Smooth muscle cell (in vitro differentiated cells): ENCODE results near the gene RALGAPA2. TPM values are rescaled to one million over a fixed set of nuclear protein-coding genes. Genes with fewer than 3 reads are reported as not detected.

Experiments used
- DNase-seq: peaks from one replicate; lab custom pipeline; 2025; ENCODE audit not compliant: unreplicated experiment; lab: John Stamatoyannopoulos, UW
- H2AFZ ChIP-seq: fragments of 200-600 bp; sonication (generic); 2 replicates; pipeline ENCODE4 v1.6.0; 2016; ENCODE audit warnings: antibody characterized with exemption, low read depth, mild to moderate bottlenecking
- H3F3A ChIP-seq: fragments of 200-600 bp; sonication (generic); 2 replicates; pipeline ENCODE4 v1.6.0; 2017; ENCODE audit warnings: antibody characterized with exemption, low read depth
- H3K27ac ChIP-seq: fragments of 200-600 bp; sonication (generic); 2 replicates; pipeline ENCODE4 v1.5.1; 2016; ENCODE audit warnings: low read depth, mild to moderate bottlenecking
- H3K27me3 ChIP-seq: fragments of 200-600 bp; sonication (generic); 2 replicates; pipeline ENCODE4 v1.6.1; 2016; ENCODE audit warnings: low read depth, mild to moderate bottlenecking
- H3K36me3 ChIP-seq: fragments of 200-600 bp; sonication (generic); 2 replicates; pipeline ENCODE4 v1.5.1; 2016; ENCODE audit warnings: low read depth
- H3K4me1 ChIP-seq: fragments of 200-600 bp; sonication (generic); 2 replicates; pipeline ENCODE4 v1.5.1; 2016; ENCODE audit warnings: low read depth
- H3K4me2 ChIP-seq: fragments of 200-600 bp; sonication (generic); 2 replicates; pipeline ENCODE4 v1.6.0; 2016; ENCODE audit warnings: mild to moderate bottlenecking
- H3K4me3 ChIP-seq: fragments of 200-600 bp; sonication (generic); 2 replicates; pipeline ENCODE4 v1.5.1; 2016; ENCODE audit warnings: mild to moderate bottlenecking
- H3K79me2 ChIP-seq: fragments of 200-600 bp; sonication (generic); 2 replicates; pipeline ENCODE4 v1.6.0; 2016; ENCODE audit warnings: low read depth, mild to moderate bottlenecking
- H3K9ac ChIP-seq: fragments of 200-600 bp; sonication (generic); 2 replicates; pipeline ENCODE4 v1.6.0; 2016; ENCODE audit warnings: low read depth
- H3K9me3 ChIP-seq: fragments of 200-600 bp; sonication (generic); replicated peaks from 2 replicates; pipeline ENCODE4 v1.5.1; 2016; ENCODE audit warnings: low read depth
- H4K20me1 ChIP-seq: fragments of 200-600 bp; sonication (generic); 2 replicates; pipeline ENCODE4 v1.6.0; 2016; ENCODE audit warnings: low read depth
- WGBS: methylation state at CpG from one replicate; pipeline ENCODE4 v1.1.7; 2016; ENCODE audit warnings: low lambda C conversion rate; 5-methylcytosine and 5-hydroxymethylcytosine counted together
- polyA plus RNA-seq: library from polyadenylated mRNA; unstranded; fragments of >200 nt; fragmentation: Nextera tagmentation; extraction: Ambion mirVana; gene quantifications from 2 replicates; pipeline ENCODE4 v1.2.1, GENCODE V29; 2016
- total RNA-seq: library from RNA; depleted of rRNA; stranded (reverse); fragments of >200 nt; gene quantifications from 2 replicates; pipeline ENCODE4 v1.2.3, GENCODE V29; 2014
- TF ChIP-seq, protein P1 (sequence below): fragments of 200-600 bp; sonication (generic); IDR thresholded peaks from 2 replicates; pipeline ENCODE4 v1.5.1; 2017; ENCODE audit warnings: borderline replicate concordance, mild to moderate bottlenecking, antibody characterized with exemption; ENCODE audit not compliant: insufficient read depth, poor library complexity, severe bottlenecking

The RALGAPA2 gene
- total and polyA plus RNA-seq, 2 experiments from 2014 or later = 3.5 to 6.2 TPM

DNA sequence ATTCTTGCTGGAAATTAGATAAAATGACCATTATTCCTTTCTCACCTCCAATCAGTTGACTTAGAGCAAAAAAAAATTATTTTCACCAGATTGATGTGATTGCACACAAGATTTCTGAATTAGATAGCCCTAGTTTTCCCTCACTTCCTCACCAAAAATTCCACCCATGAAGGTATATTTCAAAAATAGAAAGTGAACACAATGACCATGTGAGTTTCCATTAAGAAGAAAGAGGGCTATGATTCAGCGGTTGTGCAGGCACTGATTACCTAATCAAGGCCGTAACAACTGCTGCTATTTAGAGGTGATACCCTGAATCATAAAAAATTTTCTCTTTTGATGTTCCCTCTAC is 19.5 kb upstream of the RALGAPA2 start:
- Histone ChIP-seq H3K79me2 (no peaks in the 10 kb centered on the region), H3K27ac (no peak overlapping the region), H3K27me3 (no peaks in the 10 kb centered on the region), H4K20me1 (no peaks in the 10 kb centered on the region), H3F3A (no peaks in the 10 kb centered on the region), H3K9ac (no peak overlapping the region), H3K36me3 (no peaks in the 10 kb centered on the region), H3K4me1 (peaks cover 4% of the 10 kb centered on the region), H3K4me3 (no peak overlapping the region), H3K9me3 (no peaks in the 10 kb centered on the region), H2AFZ (no peak overlapping the region), H3K4me2 (no peak overlapping the region)
- DNase-seq = no peak
- TF ChIP-seq, protein P1, sequence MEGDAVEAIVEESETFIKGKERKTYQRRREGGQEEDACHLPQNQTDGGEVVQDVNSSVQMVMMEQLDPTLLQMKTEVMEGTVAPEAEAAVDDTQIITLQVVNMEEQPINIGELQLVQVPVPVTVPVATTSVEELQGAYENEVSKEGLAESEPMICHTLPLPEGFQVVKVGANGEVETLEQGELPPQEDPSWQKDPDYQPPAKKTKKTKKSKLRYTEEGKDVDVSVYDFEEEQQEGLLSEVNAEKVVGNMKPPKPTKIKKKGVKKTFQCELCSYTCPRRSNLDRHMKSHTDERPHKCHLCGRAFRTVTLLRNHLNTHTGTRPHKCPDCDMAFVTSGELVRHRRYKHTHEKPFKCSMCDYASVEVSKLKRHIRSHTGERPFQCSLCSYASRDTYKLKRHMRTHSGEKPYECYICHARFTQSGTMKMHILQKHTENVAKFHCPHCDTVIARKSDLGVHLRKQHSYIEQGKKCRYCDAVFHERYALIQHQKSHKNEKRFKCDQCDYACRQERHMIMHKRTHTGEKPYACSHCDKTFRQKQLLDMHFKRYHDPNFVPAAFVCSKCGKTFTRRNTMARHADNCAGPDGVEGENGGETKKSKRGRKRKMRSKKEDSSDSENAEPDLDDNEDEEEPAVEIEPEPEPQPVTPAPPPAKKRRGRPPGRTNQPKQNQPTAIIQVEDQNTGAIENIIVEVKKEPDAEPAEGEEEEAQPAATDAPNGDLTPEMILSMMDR = no peak
- 73% methylated on average over 2 of the region's 2 CpGs for WGBS

DNA sequence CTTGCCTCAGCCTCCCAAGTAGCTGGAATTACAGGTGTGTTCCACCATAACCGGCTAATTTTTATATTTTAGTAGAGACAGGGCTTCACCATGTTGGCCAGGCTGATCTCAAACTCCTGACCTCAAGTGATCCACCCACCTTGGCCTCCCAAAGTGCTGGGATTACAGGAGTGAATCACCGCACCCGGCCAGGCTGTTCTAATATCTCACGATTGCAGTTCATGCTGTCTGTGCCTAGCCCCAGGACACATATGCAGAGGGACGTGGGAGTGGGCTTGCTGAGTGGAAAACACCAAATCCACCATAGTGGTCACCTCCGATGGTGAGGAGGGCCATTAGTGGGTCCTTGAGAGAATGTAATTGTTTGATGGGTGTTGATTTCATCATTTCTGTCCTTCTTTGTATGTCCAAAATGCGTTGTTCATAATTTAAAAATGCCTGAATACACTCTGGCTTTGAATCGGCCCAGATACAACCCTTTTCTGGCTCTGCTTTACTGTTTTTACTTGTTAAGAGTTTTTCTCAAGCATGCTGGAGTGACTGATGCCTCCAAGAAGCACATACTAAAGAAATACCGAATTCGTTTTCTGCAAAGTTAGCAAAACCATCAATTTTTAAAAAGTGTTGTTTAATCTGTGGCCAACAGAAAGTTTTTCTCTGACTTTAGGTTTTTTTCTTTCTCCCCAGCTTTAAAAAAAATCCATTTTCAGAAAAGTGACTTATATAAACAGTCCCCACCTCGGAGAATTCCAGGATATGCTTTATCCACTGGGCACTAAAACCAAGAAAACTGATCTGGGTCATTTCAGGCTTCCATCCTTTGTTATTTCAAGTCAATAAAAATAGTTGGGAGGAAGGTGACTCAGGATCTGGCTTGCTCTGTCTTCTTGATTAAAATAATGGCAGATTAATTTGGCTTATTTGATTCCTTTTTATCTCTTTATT is 18.8 kb upstream of the RALGAPA2 start:
- no peaks in the 10 kb centered on the region for H3K79me2 ChIP-seq
- no peaks in the 10 kb centered on the region for H3F3A ChIP-seq
- DNase-seq = no peak
- no peak overlapping the region for H3K4me3 ChIP-seq
- H3K27me3 ChIP-seq = no peaks in the 10 kb centered on the region
- peaks cover 4% of the 10 kb centered on the region for H3K4me1 ChIP-seq
- H2AFZ ChIP-seq = no peak overlapping the region
- no peak overlapping the region for H3K27ac ChIP-seq
- TF ChIP-seq, protein P1 = no peak
- no peaks in the 10 kb centered on the region for H3K9me3 ChIP-seq
- no peak overlapping the region for H3K4me2 ChIP-seq
- WGBS = 93% methylated on average over 11 of the region's 11 CpGs
- H3K9ac ChIP-seq = no peak overlapping the region
- no peaks in the 10 kb centered on the region for H4K20me1 ChIP-seq
- no peaks in the 10 kb centered on the region for H3K36me3 ChIP-seq

DNA sequence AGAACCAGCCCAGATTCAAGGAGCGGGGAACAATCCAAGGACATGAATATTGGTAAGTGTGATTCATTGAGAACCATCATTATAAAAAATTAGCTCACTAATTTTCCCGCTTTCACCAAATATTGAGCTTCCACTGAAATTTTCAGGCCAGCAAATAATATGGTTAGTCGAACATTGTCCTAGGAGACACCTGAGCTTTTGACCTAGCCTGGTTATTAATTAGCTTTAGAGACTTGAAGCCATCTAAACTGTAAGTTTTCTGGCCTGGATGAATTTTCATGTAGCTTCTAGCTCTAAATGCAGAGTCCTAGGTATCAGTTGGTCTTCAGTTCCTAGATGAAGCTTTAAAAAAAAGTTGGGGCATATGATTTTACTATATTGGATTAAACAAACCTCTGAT is 17.1 kb upstream of the RALGAPA2 start:
- 92% methylated on average over 3 of the region's 3 CpGs for WGBS
- H2AFZ ChIP-seq = no peak overlapping the region
- H3K27ac ChIP-seq = no peak overlapping the region

More for the DNA sequence above, 17.1 kb upstream of the RALGAPA2 start:
- no peaks in the 10 kb centered on the region for H3K9me3 ChIP-seq
- no peaks in the 10 kb centered on the region for H3K27me3 ChIP-seq
- H3K36me3 ChIP-seq = no peaks in the 10 kb centered on the region
- DNase-seq = no peak
- no peaks in the 10 kb centered on the region for H3K4me1 ChIP-seq
- no peaks in the 10 kb centered on the region for H3F3A ChIP-seq
- H3K4me2 ChIP-seq = no peak overlapping the region
- H3K79me2 ChIP-seq = no peaks in the 10 kb centered on the region
- no peak overlapping the region for H3K9ac ChIP-seq
- H3K4me3 ChIP-seq = no peak overlapping the region
- TF ChIP-seq, protein P1 = no peak
- H4K20me1 ChIP-seq = no peaks in the 10 kb centered on the region
